Endothelial cell of umbilical vein (primary cell): ENCODE measurements around the gene NXF2. TPM values are rescaled to one million over a fixed set of nuclear protein-coding genes. Genes with fewer than 3 reads are reported as not detected.
"Not testable (repeated sequence)": the region's sequence is repeated elsewhere in the genome, so short reads cannot be mapped to it uniquely, and the experiment has no call there.

Experiments used
- Bru-seq: library from RNA; stranded (reverse); fragments of 400-500 nt; gene quantifications from one replicate; lab custom pipeline; 2021; lab: Mats Ljungman, UMichigan
- BruChase-seq, 2 experiments: library from RNA; stranded (reverse); fragments of 400-500 nt; gene quantifications; one replicate each; lab custom pipeline; 2021; lab: Mats Ljungman, UMichigan
- BruUV-seq: library from RNA; stranded (reverse); fragments of 400-500 nt; replicated peaks from 2 replicates; lab custom pipeline; 2021; lab: Mats Ljungman, UMichigan
- CTCF ChIA-PET: fragments of 300-600, 350-600 bp; sonication (Branson Sonifier 250); formaldehyde crosslinking; loops from one replicate; lab custom pipeline; 2021; ENCODE audit warnings: antibody characterized with exemption, inconsistent platforms; lab: Charles Lee
- POLR2A ChIA-PET: fragments of 300-600, 350-600 bp; sonication (Branson Sonifier 250); formaldehyde crosslinking; loops from one replicate; lab custom pipeline; 2021; ENCODE audit warnings: antibody characterized with exemption, inconsistent platforms; lab: Charles Lee
- DNase-seq: peaks from one replicate; pipeline ENCODE4 v3.0.0-alpha.2; 2011; ENCODE audit warnings: low read depth, low spot score
- FAIRE-seq: peaks from 2 replicates; lab custom pipeline; 2011; peaks lifted over from hg19 to GRCh38; lab: Jason Lieb, UNC
- H2AFZ ChIP-seq: 2 replicates; pipeline ENCODE4 v1.6.0; 2012; ENCODE audit warnings: low read depth, low read length, control low read depth, inconsistent platforms
- H3K27ac ChIP-seq: 2 replicates; pipeline ENCODE4 v1.5.1; 2011; ENCODE audit warnings: low read depth, mild to moderate bottlenecking, control low read depth, low read length, moderate library complexity; ENCODE audit not compliant: insufficient read depth
- H3K27me3 ChIP-seq, 2 experiments: 2 replicates each; pipeline versions ENCODE4 v1.6.0 to v1.6.1; 2011; ENCODE audit warnings: low read length in 2 of 2, mixed read lengths in 1 of 2; ENCODE audit not compliant: control insufficient read depth in 2 of 2, insufficient read depth in 2 of 2
- H3K36me3 ChIP-seq, 2 experiments: 2 replicates in 1 of 2; 3 replicates in 1 of 2; pipeline ENCODE4 v1.5.1; 2011; ENCODE audit warnings: low read length in 2 of 2, mild to moderate bottlenecking in 1 of 2, moderate library complexity in 1 of 2; ENCODE audit not compliant: control insufficient read depth in 2 of 2, insufficient read depth in 2 of 2; ENCODE audit errors: extremely low read depth in 1 of 2
- H3K4me1 ChIP-seq: 3 replicates; pipeline ENCODE4 v1.5.1; 2011; ENCODE audit warnings: mild to moderate bottlenecking, low read length; ENCODE audit not compliant: control insufficient read depth, insufficient read depth; ENCODE audit errors: extremely low read depth
- H3K4me2 ChIP-seq: 2 replicates; pipeline ENCODE4 v1.6.1; 2011; ENCODE audit warnings: low read length, control low read depth, mixed read lengths; ENCODE audit not compliant: insufficient read depth
- H3K4me3 ChIP-seq, 3 experiments: fragments of 200-600 bp in 1 of 3; sonication (generic), shearing (Covaris generic) in 1 of 3; replicated peaks in 1 of 3; 2 replicates each; pipeline ENCODE4 v1.5.1; 2011 to 2016; ENCODE audit warnings: control low read depth in 3 of 3, low read length in 3 of 3, mild to moderate bottlenecking in 2 of 3, inconsistent platforms in 1 of 3, low read depth in 1 of 3, moderate library complexity in 1 of 3; ENCODE audit not compliant: insufficient read depth in 1 of 3
- H3K79me2 ChIP-seq: 2 replicates; pipeline ENCODE4 v1.6.0; 2012; ENCODE audit warnings: low read length, inconsistent platforms; ENCODE audit not compliant: control insufficient read depth, insufficient read depth
- H3K9ac ChIP-seq: replicated peaks from 2 replicates; pipeline ENCODE3; 2011; ENCODE audit warnings: low read length, control low read depth; ENCODE audit not compliant: insufficient read depth; ENCODE audit errors: extremely low read depth
- H3K9me1 ChIP-seq: replicated peaks from 3 replicates; pipeline ENCODE4 v1.6.0; 2011; ENCODE audit warnings: mild to moderate bottlenecking, low read length; ENCODE audit not compliant: control insufficient read depth, insufficient read depth; ENCODE audit errors: extremely low read depth
- H3K9me3 ChIP-seq: replicated peaks from 2 replicates; pipeline ENCODE4 v1.5.1; 2012; ENCODE audit warnings: low read length, inconsistent platforms; ENCODE audit not compliant: control insufficient read depth, insufficient read depth
- H4K20me1 ChIP-seq: replicated peaks from 2 replicates; pipeline ENCODE3; 2011; ENCODE audit warnings: mild to moderate bottlenecking, low read length; ENCODE audit not compliant: control insufficient read depth, insufficient read depth; ENCODE audit errors: extremely low read depth
- dilution Hi-C: fragments of 300-500 bp; cut with MboI; formaldehyde crosslinking; loops from one replicate; pipeline ENCODE4 v1.15.0; 2019; ENCODE audit warnings: low sequenced_read_pairs; ENCODE audit not compliant: extremely low pct_ligation_motif_present
- intact Hi-C: fragments of 100-400 bp; cut with micrococcal nuclease; formaldehyde crosslinking; loops from one replicate; pipeline ENCODE4 v1.10.0; 2022
- long read RNA-seq: library from polyadenylated mRNA; stranded (forward); transcript quantifications from one replicate; pipeline ENCODE4 v2.0.0, GENCODE V29; 2021
- polyA minus RNA-seq, 3 experiments: library from RNA; depleted of rRNA, polyadenylated mRNA; stranded (reverse); fragments of >200 nt; gene quantifications; 1 replicate in 1 of 3; 2 replicates in 2 of 3; pipeline ENCODE4 v1.2.3, GENCODE V29; 2011
- polyA plus RNA-seq, 4 experiments: library from polyadenylated mRNA; depleted of rRNA in 3 of 4; stranded (reverse) in 3 of 4; unstranded in 1 of 4; fragments of >200 nt; gene quantifications; 2 replicates each; pipeline versions ENCODE4 v1.2.1 to v1.2.3, GENCODE V29; 2011 to 2012; ENCODE audit warnings: missing spikeins in 1 of 4
- total RNA-seq: library from RNA; stranded (reverse); gene quantifications from 2 replicates; pipeline ENCODE4 v1.2.3, GENCODE V29; 2021

The NXF2 gene
- total RNA-seq = not detected in 2 replicates
- not detected in 2 replicates for polyA plus RNA-seq
- polyA plus RNA-seq (2011; cell fraction: cytosol; rRNA removed) = not detected in 2 replicates
- polyA plus RNA-seq (2011; cell fraction: nucleus; rRNA removed) = not detected in 2 replicates
- not detected in 2 replicates for polyA plus RNA-seq (2012)
- not detected in 2 replicates for polyA minus RNA-seq
- polyA minus RNA-seq (2011; cell fraction: cytosol; rRNA and poly(A)+ RNA removed) = not detected
- polyA minus RNA-seq (2011; cell fraction: nucleus; rRNA and poly(A)+ RNA removed) = not detected in 2 replicates
- Bru-seq, nascent RNA = not detected
- BruChase-seq, experiment 1, labeled RNA remaining after a 6-hour chase = not detected
- not detected for BruChase-seq, experiment 2, labeled RNA remaining after a 2-hour chase
- long read RNA-seq = 0 reads

- BruUV-seq, intact Hi-C loops, H3K9me3 ChIP-seq, DNase-seq, H3K4me2 ChIP-seq, dilution Hi-C loops, H2AFZ ChIP-seq, H4K20me1 ChIP-seq, POLR2A ChIA-PET, H3K4me3 ChIP-seq, H3K27ac ChIP-seq, FAIRE-seq, H3K79me2 ChIP-seq, H3K9me1 ChIP-seq, H3K36me3 ChIP-seq, H3K9ac ChIP-seq, CTCF ChIA-PET, H3K27me3 ChIP-seq, H3K4me1 ChIP-seq: not testable (repeated sequence)
Measured at GRCh38 chrX:102246893-102247292, at the start of gene NXF2. TSS of gene NXF2 (plus strand) at chrX:102247167. CDS start at chrX:102307079, 59,912 bp downstream.

- DNase-seq, H3K27me3 ChIP-seq, H3K9me1 ChIP-seq, FAIRE-seq, H2AFZ ChIP-seq, H3K9me3 ChIP-seq, H3K4me2 ChIP-seq, CTCF ChIA-PET, H4K20me1 ChIP-seq, POLR2A ChIA-PET, BruUV-seq, H3K79me2 ChIP-seq, H3K4me1 ChIP-seq, H3K27ac ChIP-seq, intact Hi-C loops, H3K9ac ChIP-seq, H3K36me3 ChIP-seq, dilution Hi-C loops, H3K4me3 ChIP-seq: not testable (repeated sequence)
Measured at GRCh38 chrX:102207940-102208339, 39.0 kb upstream of the NXF2 start.

- H2AFZ ChIP-seq, FAIRE-seq, H3K36me3 ChIP-seq, H3K9me3 ChIP-seq, BruUV-seq, intact Hi-C loops, H3K9me1 ChIP-seq, H4K20me1 ChIP-seq, H3K4me1 ChIP-seq, POLR2A ChIA-PET, H3K9ac ChIP-seq, H3K4me3 ChIP-seq, H3K79me2 ChIP-seq, CTCF ChIA-PET, dilution Hi-C loops, H3K27ac ChIP-seq, DNase-seq, H3K27me3 ChIP-seq, H3K4me2 ChIP-seq: not testable (repeated sequence)
Measured at GRCh38 chrX:102214986-102215385, 32.0 kb upstream of the NXF2 start, which contains the start of gene TCP11X1. TSS of gene TCP11X1 (plus strand) at chrX:102215301.

GRCh38 chrX:102216497-102216896, 30.5 kb upstream of the NXF2 start:
- H3K4me2 ChIP-seq, H3K79me2 ChIP-seq, H4K20me1 ChIP-seq, H2AFZ ChIP-seq, dilution Hi-C loops, H3K27ac ChIP-seq, H3K36me3 ChIP-seq, intact Hi-C loops, H3K4me3 ChIP-seq, CTCF ChIA-PET, H3K9me3 ChIP-seq, H3K9ac ChIP-seq, FAIRE-seq, H3K9me1 ChIP-seq, H3K27me3 ChIP-seq, BruUV-seq, POLR2A ChIA-PET, DNase-seq, H3K4me1 ChIP-seq: not testable (repeated sequence)
